ENCODE results near the gene C10orf105.

The C10orf105 gene

DNA sequence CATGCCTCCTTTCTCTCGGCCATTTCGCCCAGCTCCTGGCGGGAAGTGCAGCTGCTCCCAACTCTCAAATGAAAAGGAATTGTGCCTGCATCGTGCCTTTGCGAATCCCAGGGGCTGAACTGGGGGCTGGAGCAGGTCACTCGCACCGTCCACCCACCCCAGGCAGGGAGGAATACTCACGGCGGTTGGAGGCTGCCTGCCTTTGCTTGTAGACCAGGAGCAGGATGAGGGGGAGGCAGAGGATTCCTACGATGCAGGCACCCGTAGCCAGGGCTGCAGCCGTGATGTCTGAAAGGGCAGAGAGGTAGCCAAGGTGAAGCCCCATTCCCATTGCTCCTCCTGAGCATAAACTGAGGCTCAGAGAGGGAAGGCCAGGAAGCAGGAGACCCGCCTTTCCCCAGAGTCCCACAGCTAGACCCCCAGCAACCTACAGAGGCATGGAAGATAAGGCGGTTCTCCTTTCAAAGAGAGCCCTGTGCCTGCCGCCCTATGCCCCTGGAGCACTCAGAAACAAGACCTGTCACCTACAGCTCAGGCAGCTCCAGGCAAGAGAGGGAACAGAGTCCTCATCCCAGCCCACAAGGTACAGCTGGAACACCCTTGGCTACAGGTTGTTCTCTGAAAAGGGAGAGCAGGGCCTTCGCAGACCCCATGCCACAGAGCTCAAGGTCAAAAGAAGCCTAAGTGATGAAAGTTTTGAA lies 35.8 kb upstream of the C10orf105 start:
- H3K9ac ChIP-seq (ENCODE audit: insufficient read length, low read depth): peak overlapping the region; percentile 32

GRCh38 chr10:71754562-71754961 lies 35.0 kb upstream of the C10orf105 start:
- Histone ChIP-seq H3K4me1 (ENCODE audit: insufficient read depth, insufficient read length) (no peaks in the 10 kb centered on the region), H3K9ac (ENCODE audit: insufficient read length, low read depth) (no peak overlapping the region), H3K36me3 (ENCODE audit: insufficient read depth, insufficient read length, low read length) (no peaks in the 10 kb centered on the region), H3K27me3 (ENCODE audit: insufficient read depth, insufficient read length) (no peaks in the 10 kb centered on the region), H3K4me3 (ENCODE audit: insufficient read length, low read depth) (no peak overlapping the region), H3K9me3 (ENCODE audit: insufficient read depth, low read length) (no peaks in the 10 kb centered on the region)
- no peak for TF ChIP-seq YY1 (IDR thresholded peaks at IDR 0.05; ENCODE audit: insufficient read depth, insufficient read length)
- TF ChIP-seq ZNF274 (IDR thresholded peaks at IDR 0.05; ENCODE audit: low read depth, low read length): no peak
- no peak for TF ChIP-seq SUZ12 (IDR thresholded peaks at IDR 0.05; ENCODE audit: extremely low read depth, insufficient read depth, insufficient read length)
- DNase-seq (ENCODE audit: low read depth, low spot score): no peak

More for the DNA sequence above, 35.8 kb upstream of the C10orf105 start:
- DNase-seq (ENCODE audit: low read depth, low spot score): no peak
- H3K27me3 ChIP-seq (ENCODE audit: insufficient read depth, insufficient read length): no peaks in the 10 kb centered on the region
- no peaks in the 10 kb centered on the region for H3K36me3 ChIP-seq (ENCODE audit: insufficient read depth, insufficient read length, low read length)
- no peak overlapping the region for H3K4me3 ChIP-seq (ENCODE audit: insufficient read length, low read depth)
- TF ChIP-seq ZNF274 (IDR thresholded peaks at IDR 0.05; ENCODE audit: low read depth, low read length): no peak
- no peak for TF ChIP-seq SUZ12 (IDR thresholded peaks at IDR 0.05; ENCODE audit: extremely low read depth, insufficient read depth, insufficient read length)
- TF ChIP-seq YY1 (IDR thresholded peaks at IDR 0.05; ENCODE audit: insufficient read depth, insufficient read length): no peak
- H3K9me3 ChIP-seq (ENCODE audit: insufficient read depth, low read length): no peaks in the 10 kb centered on the region
- H3K4me1 ChIP-seq (ENCODE audit: insufficient read depth, insufficient read length): no peaks in the 10 kb centered on the region

DNA sequence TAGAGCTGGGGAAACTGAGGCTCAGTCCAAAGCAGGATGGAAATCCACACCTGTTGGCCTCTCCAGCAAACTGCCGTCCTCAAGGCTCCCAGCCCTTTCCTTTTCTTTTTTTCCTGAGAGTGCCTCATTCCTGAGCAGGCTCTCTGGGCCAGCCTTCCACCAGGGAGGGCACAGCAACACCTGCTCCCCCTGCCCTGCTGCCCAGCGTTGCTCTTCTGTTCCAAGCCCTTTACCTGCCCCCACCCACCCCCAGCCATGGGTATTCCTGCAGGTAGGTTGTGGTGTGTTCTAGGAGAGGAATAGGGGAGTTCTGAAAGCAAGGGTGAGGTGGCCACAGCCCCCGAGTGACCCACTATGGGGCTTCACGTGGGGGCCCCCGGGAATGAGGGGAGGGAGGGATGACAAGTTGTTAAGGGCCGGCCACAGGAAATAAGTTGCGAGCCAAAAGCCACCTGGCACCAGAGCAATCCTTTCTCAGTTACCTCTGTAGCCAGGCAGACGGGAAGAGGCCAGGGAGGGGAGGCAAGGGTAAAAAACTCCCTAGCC lies 34.5 kb upstream of the C10orf105 start:
- H3K4me1 ChIP-seq (ENCODE audit: insufficient read depth, insufficient read length): no peaks in the 10 kb centered on the region
- no peak for DNase-seq (ENCODE audit: low read depth, low spot score)
- H3K36me3 ChIP-seq (ENCODE audit: insufficient read depth, insufficient read length, low read length): no peaks in the 10 kb centered on the region
- TF ChIP-seq ZNF274 (IDR thresholded peaks at IDR 0.05; ENCODE audit: low read depth, low read length) (no peak), SUZ12 (IDR thresholded peaks at IDR 0.05; ENCODE audit: extremely low read depth, insufficient read depth, insufficient read length) (no peak), YY1 (IDR thresholded peaks at IDR 0.05; ENCODE audit: insufficient read depth, insufficient read length) (no peak)
- H3K27me3 ChIP-seq (ENCODE audit: insufficient read depth, insufficient read length): no peaks in the 10 kb centered on the region
- H3K9ac ChIP-seq (ENCODE audit: insufficient read length, low read depth): no peak overlapping the region
- H3K9me3 ChIP-seq (ENCODE audit: insufficient read depth, low read length): no peaks in the 10 kb centered on the region
- H3K4me3 ChIP-seq (ENCODE audit: insufficient read length, low read depth): no peak overlapping the region

DNA sequence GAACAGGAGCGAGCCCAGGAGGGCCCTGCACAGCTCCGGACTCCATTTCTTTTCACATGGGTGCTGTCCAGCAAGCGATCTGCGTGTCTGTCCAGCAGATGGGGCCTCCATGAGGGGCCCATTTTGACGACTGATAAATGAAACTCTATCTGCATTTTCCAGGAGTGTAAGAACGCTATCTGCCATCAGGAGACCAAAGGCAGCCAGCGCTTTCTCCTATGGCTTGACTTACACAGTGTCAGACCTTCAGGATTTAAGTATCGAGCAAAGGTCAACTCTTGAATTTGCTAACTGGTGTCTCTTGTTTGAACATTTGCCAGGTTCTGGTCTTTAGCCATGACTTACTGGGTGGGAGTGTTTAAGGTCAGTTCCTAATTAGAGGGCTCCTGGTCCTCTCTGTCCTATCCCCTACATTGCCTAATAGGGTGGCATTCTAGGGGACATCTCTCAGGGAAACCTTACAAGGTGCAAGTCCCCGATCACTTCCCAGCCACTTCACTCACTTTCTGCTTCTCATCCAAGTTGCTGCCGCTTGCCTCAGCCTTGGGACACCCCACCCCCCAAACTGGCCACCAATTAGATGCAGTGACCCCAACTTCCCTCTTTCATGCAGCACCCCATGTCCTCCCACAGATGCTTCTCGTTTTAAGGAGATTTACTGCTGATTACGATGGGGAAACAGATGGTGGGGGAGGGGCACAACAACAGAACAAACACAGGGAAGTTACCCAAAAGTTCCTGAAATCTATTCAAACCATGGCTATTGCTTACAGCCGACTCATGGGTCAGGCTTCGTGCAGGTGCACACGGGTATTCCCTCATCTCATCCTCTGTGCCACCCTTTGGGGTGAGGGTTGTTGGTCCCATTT lies 33.7 kb upstream of the C10orf105 start:
- Histone ChIP-seq H3K27me3 (ENCODE audit: insufficient read depth, insufficient read length) (no peaks in the 10 kb centered on the region), H3K4me1 (ENCODE audit: insufficient read depth, insufficient read length) (peaks cover 4% of the 10 kb centered on the region), H3K9me3 (ENCODE audit: insufficient read depth, low read length) (no peaks in the 10 kb centered on the region), H3K9ac (ENCODE audit: insufficient read length, low read depth) (no peak overlapping the region), H3K36me3 (ENCODE audit: insufficient read depth, insufficient read length, low read length) (no peaks in the 10 kb centered on the region), H3K4me3 (ENCODE audit: insufficient read length, low read depth) (no peak overlapping the region)
- TF ChIP-seq YY1 (IDR thresholded peaks at IDR 0.05; ENCODE audit: insufficient read depth, insufficient read length) (no peak), ZNF274 (IDR thresholded peaks at IDR 0.05; ENCODE audit: low read depth, low read length) (no peak)
- DNase-seq (ENCODE audit: low read depth, low spot score): no peak

DNA sequence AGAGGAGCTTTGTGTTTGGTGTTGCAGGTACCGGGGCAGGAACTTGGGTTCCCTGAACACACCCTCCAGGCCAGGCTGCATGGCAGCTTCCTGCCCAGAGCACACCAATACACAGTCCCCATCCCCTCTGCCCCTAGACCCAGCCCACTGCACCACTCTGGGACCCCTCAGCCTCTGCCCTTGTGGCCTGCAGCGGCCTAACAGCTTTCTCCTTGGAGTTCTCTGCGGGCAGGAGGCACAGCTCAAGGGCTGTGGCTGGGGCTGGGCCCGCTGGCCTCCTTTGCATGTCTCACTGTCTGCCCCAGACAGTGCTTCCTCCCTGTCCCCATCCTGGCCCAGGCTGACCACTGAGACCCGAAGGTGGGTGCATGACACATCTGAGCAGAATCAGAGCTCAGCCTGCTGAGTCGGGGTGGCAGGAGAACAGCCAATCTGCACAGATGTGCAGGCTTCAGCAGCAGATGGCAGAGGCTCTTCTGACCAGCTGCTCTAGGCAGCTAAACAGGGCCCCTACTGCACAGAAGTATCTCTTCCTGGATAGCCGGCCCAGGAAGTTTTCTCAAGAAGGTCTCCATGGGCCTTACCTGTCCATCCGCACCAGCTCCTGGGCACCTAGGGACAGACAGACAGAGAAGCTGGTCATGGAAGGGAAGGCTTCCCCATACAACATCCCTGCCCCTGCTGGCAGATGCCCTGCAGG lies 33.0 kb upstream of the C10orf105 start:
- Histone ChIP-seq H3K4me3 (ENCODE audit: insufficient read length, low read depth) (no peak overlapping the region), H3K36me3 (ENCODE audit: insufficient read depth, insufficient read length, low read length) (no peaks in the 10 kb centered on the region), H3K9me3 (ENCODE audit: insufficient read depth, low read length) (no peaks in the 10 kb centered on the region), H3K27me3 (ENCODE audit: insufficient read depth, insufficient read length) (no peaks in the 10 kb centered on the region), H3K4me1 (ENCODE audit: insufficient read depth, insufficient read length) (peaks cover 4% of the 10 kb centered on the region), H3K9ac (ENCODE audit: insufficient read length, low read depth) (no peak overlapping the region)
- DNase-seq (ENCODE audit: low read depth, low spot score): no peak
- TF ChIP-seq YY1 (IDR thresholded peaks at IDR 0.05; ENCODE audit: insufficient read depth, insufficient read length) (no peak), SUZ12 (IDR thresholded peaks at IDR 0.05; ENCODE audit: extremely low read depth, insufficient read depth, insufficient read length) (no peak), ZNF274 (IDR thresholded peaks at IDR 0.05; ENCODE audit: low read depth, low read length) (no peak)

DNA sequence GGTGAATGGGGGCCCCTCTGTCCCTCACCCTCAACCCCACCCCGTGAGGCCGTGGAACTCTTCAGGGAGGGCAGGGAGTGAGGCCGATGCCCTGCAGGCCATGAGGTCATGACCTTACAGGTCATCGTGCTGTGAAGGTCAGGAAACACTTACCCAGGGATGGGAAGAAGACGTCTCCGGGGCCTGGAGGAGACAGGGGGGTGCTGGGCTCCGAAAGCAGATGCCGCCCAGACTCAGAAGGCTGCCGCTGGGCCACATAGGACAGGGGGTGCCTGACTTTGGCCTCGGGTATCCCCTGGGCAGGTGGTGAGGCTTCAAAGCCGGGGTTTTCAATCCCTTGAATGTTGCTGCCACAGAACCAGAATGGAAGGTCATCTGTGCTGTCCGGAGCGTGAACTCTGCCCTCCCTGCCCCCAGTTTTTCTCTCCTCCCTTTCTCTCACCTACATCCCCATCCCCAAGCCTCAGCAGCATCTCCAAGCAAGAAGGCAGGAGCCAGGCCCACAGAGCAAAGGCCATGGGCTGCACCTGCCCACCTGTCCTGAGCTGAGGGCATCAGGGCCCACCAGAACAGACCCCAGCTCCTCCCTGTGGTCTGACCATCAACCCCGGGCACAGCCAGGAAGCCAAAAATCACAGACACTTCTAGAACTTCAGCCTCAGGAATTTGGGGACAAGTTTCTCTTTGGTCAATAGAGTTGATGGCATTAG lies 32.1 kb upstream of the C10orf105 start:
- Histone ChIP-seq H3K27me3 (ENCODE audit: insufficient read depth, insufficient read length) (no peaks in the 10 kb centered on the region), H3K9me3 (ENCODE audit: insufficient read depth, low read length) (no peaks in the 10 kb centered on the region), H3K4me1 (ENCODE audit: insufficient read depth, insufficient read length) (peaks cover 7% of the 10 kb centered on the region), H3K9ac (ENCODE audit: insufficient read length, low read depth) (no peak overlapping the region), H3K4me3 (ENCODE audit: insufficient read length, low read depth) (no peak overlapping the region), H3K36me3 (ENCODE audit: insufficient read depth, insufficient read length, low read length) (no peaks in the 10 kb centered on the region)
- no peak for TF ChIP-seq SUZ12 (IDR thresholded peaks at IDR 0.05; ENCODE audit: extremely low read depth, insufficient read depth, insufficient read length)
- TF ChIP-seq YY1 (IDR thresholded peaks at IDR 0.05; ENCODE audit: insufficient read depth, insufficient read length): no peak
- no peak for TF ChIP-seq ZNF274 (IDR thresholded peaks at IDR 0.05; ENCODE audit: low read depth, low read length)
- DNase-seq (ENCODE audit: low read depth, low spot score): no peak
